Measurements from ENCODE around the gene HCFC1R1.

Gene HCFC1R1

DNA sequence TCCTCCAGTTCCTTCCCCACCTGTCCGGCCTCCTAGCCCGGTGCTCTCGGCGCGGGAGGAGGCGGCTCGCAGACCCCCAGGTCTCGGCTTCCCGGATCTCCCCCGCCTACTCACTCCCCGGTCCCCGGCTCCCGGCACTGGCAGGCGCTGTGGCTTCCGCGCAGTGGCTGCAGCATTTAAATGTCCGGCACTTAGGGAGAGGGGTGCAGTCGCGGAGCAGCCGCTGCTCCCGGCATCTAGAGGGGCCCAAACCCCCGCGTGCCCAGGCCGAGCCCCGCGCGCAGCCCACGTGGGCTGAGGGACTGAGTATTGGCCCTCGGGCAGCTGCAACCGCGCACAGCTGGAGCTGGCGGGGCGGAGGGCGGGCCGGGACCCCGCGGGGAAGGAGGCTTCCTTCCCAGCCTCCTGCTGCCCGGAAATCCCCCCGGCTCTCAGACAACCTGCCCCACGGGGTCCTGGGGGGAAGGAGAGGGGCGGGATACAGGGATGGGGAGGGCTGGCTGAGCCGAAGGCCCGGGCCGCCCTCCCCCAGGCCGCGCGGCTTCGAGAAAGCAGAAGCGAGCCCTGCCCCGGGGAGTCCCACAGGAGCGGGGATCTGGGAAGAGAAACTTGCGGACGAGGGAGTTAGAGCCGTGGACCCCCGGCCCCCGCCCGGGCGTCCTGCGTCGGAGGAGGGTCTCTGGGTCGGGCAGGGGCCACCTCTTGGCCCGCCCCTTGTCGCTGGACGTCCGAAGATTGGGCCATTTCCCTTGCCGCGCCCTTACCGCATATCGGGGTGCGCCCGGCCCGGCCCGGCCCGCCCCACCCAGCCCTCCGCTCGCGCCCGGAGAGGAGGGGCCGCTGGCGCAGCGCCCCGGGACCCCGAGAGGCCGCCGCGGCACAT lies 22.3 kb upstream of the HCFC1R1 start, which contains the start of gene MMP25:
Gene MMP25, plus strand, starts transcription at position 804 of the 883 bp plus-strand sequence. CDS start 357 bp downstream, outside the sequence.
- DNase-seq = peak in 1 of 3 donors; percentile 48
- Histone ChIP-seq H3K36me3 (ENCODE audit: control insufficient read depth in 4 of 4, insufficient read depth in 4 of 4, low read length in 3 of 4) (no peaks in the 10 kb centered on the region), H3K27ac (ENCODE audit: insufficient read depth in 1 of 2, low read depth in 1 of 2, low read length in 2 of 2, poor library complexity in 1 of 2, severe bottlenecking in 2 of 2) (no peak within 1 kb of the TSS), H3K27me3 (replicated peaks in 2 of 5; ENCODE audit: control insufficient read depth in 4 of 5, insufficient read depth in 5 of 5, low read length in 4 of 5) (peaks cover 7 to 96% (median 32%) of the 10 kb centered on the region in 5 experiments), H3K9me3 (ENCODE audit: control extremely low read depth in 1 of 5, control insufficient read depth in 4 of 5, insufficient read depth in 2 of 5, low read depth in 1 of 5, low read length in 4 of 5) (no peaks in the 10 kb centered on the region), H3K4me3 (ENCODE audit: control insufficient read depth in 1 of 7, extremely low read depth in 1 of 7, insufficient read depth in 4 of 7, low read depth in 2 of 7, low read length in 6 of 7) (peak within 1 kb of the TSS in 6 of 7 experiments; percentile 17 to 63 (median 56)), H3K4me1 (ENCODE audit: control extremely low read depth in 1 of 4, control insufficient read depth in 4 of 4, insufficient read depth in 4 of 4, low read length in 3 of 4) (peaks cover 0 to 34% (median 23%) of the 10 kb centered on the region in 4 experiments)
- CTCF ChIA-PET = interaction anchor here (10.0 kb wide), 1 partner anchor 16 kb away, joined by 141 read pairs; no protein-coding TSS in a partner anchor
- WGBS (ENCODE audit: insufficient coverage) = under 1% methylated on average over 66 of the region's 86 CpGs
- POLR2A ChIA-PET = no interaction called here

DNA sequence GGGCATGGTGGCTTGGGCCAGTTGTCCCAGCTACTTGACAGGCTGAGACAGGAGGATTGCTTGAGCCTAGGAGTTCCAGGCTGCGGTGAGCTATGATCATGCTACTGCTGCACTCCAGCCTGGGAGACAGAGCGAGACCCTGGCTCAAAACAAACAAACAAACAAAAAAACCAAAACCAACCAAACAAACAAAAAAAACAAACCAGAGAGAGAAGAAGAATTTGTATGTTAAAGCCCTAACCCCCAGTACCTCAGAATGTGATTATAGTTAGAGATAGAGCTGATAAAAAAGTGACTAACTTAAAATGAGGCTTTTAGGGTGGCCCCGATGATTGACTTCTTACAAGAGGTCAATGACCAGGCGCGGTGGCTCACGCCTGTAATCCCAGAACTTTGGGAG lies 21.0 kb upstream of the HCFC1R1 start:
- CTCF ChIA-PET = interaction anchor here (10.0 kb wide), 1 partner anchor 14 kb away, joined by 141 read pairs; no protein-coding TSS in a partner anchor
- 96% methylated on average over 5 of the region's 6 CpGs for WGBS (ENCODE audit: insufficient coverage)
- H3K27me3 ChIP-seq (replicated peaks in 2 of 5; ENCODE audit: control insufficient read depth in 4 of 5, insufficient read depth in 5 of 5, low read length in 4 of 5) = peaks cover 8 to 95% (median 32%) of the 10 kb centered on the region in 5 experiments
- H3K9me3 ChIP-seq (ENCODE audit: control extremely low read depth in 1 of 5, control insufficient read depth in 4 of 5, insufficient read depth in 2 of 5, low read depth in 1 of 5, low read length in 4 of 5) = no peaks in the 10 kb centered on the region
- DNase-seq = no peak
- no peaks in the 10 kb centered on the region for H3K36me3 ChIP-seq (ENCODE audit: control insufficient read depth in 4 of 4, insufficient read depth in 4 of 4, low read length in 3 of 4)
- no peak overlapping the region for H3K4me3 ChIP-seq (ENCODE audit: control insufficient read depth in 1 of 7, extremely low read depth in 1 of 7, insufficient read depth in 4 of 7, low read depth in 2 of 7, low read length in 6 of 7)
- H3K27ac ChIP-seq (ENCODE audit: insufficient read depth in 1 of 2, low read depth in 1 of 2, low read length in 2 of 2, poor library complexity in 1 of 2, severe bottlenecking in 2 of 2) = no peak overlapping the region
- peaks cover 0 to 29% (median 21%) of the 10 kb centered on the region in 4 experiments for H3K4me1 ChIP-seq (ENCODE audit: control extremely low read depth in 1 of 4, control insufficient read depth in 4 of 4, insufficient read depth in 4 of 4, low read length in 3 of 4)
- POLR2A ChIA-PET = no interaction called here

DNA sequence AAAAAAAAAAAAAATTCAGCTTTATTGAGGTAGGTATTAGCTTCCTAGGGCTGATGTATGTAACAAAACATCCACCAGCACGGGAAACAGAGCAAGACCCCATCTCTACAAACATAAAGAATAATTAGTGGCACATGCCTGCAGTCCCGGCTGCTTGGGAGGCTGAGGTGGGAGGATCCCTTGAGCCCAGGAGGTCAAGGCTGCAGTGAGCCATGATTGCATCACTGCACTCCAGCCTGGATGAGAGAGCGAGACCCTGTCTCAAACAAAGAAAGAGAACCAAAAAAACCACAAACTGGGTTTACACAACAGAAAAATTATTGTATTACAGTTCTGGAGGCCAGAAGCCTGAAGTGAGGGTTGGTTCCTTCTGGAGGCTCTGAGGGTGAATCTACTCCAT lies 18.6 kb upstream of the HCFC1R1 start:
- H3K9me3 ChIP-seq (ENCODE audit: control extremely low read depth in 1 of 5, control insufficient read depth in 4 of 5, insufficient read depth in 2 of 5, low read depth in 1 of 5, low read length in 4 of 5) = no peaks in the 10 kb centered on the region
- 83% methylated on average over 1 of the region's 3 CpGs for WGBS (ENCODE audit: insufficient coverage)
- ChIA-PET POLR2A (no interaction called here), CTCF (interaction anchor here (0.8 to 10.0 kb wide), 3 partner anchors 9 to 39 kb away, joined by 3 to 141 read pairs (median 4); no protein-coding TSS in a partner anchor)
- no peak for DNase-seq
- H3K27me3 ChIP-seq (replicated peaks in 2 of 5; ENCODE audit: control insufficient read depth in 4 of 5, insufficient read depth in 5 of 5, low read length in 4 of 5) = peaks cover 11 to 95% (median 39%) of the 10 kb centered on the region in 5 experiments
- no peak overlapping the region for H3K27ac ChIP-seq (ENCODE audit: insufficient read depth in 1 of 2, low read depth in 1 of 2, low read length in 2 of 2, poor library complexity in 1 of 2, severe bottlenecking in 2 of 2)
- H3K4me1 ChIP-seq (ENCODE audit: control extremely low read depth in 1 of 4, control insufficient read depth in 4 of 4, insufficient read depth in 4 of 4, low read length in 3 of 4) = peaks cover 0 to 19% (median 18%) of the 10 kb centered on the region in 4 experiments
- H3K4me3 ChIP-seq (ENCODE audit: control insufficient read depth in 1 of 7, extremely low read depth in 1 of 7, insufficient read depth in 4 of 7, low read depth in 2 of 7, low read length in 6 of 7) = no peak overlapping the region
- no peaks in the 10 kb centered on the region for H3K36me3 ChIP-seq (ENCODE audit: control insufficient read depth in 4 of 4, insufficient read depth in 4 of 4, low read length in 3 of 4)

GRCh38 chr16:3038896-3039295 lies 15.2 kb upstream of the HCFC1R1 start:
- Histone ChIP-seq H3K36me3 (ENCODE audit: control insufficient read depth in 4 of 4, insufficient read depth in 4 of 4, low read length in 3 of 4) (no peaks in the 10 kb centered on the region), H3K27me3 (replicated peaks in 2 of 5; ENCODE audit: control insufficient read depth in 4 of 5, insufficient read depth in 5 of 5, low read length in 4 of 5) (peaks cover 7 to 96% (median 38%) of the 10 kb centered on the region in 5 experiments), H3K4me3 (ENCODE audit: control insufficient read depth in 1 of 7, extremely low read depth in 1 of 7, insufficient read depth in 4 of 7, low read depth in 2 of 7, low read length in 6 of 7) (no peak overlapping the region), H3K27ac (ENCODE audit: insufficient read depth in 1 of 2, low read depth in 1 of 2, low read length in 2 of 2, poor library complexity in 1 of 2, severe bottlenecking in 2 of 2) (no peak overlapping the region), H3K9me3 (ENCODE audit: control extremely low read depth in 1 of 5, control insufficient read depth in 4 of 5, insufficient read depth in 2 of 5, low read depth in 1 of 5, low read length in 4 of 5) (no peaks in the 10 kb centered on the region), H3K4me1 (ENCODE audit: control extremely low read depth in 1 of 4, control insufficient read depth in 4 of 4, insufficient read depth in 4 of 4, low read length in 3 of 4) (peaks cover 0 to 13% (median 3%) of the 10 kb centered on the region in 4 experiments)
- POLR2A ChIA-PET = interaction anchor here (0.5 kb wide), 1 partner anchor 25 kb away, joined by 3 read pairs; no protein-coding TSS in a partner anchor
- DNase-seq = no peak
- WGBS (ENCODE audit: insufficient coverage) = 69% methylated on average over 3 of the region's 5 CpGs
- CTCF ChIA-PET = interaction anchor here (0.6 to 10.0 kb wide), 8 partner anchors 8 to 86 kb away, joined by 3 to 141 read pairs (median 4); no protein-coding TSS in a partner anchor

GRCh38 chr16:3038256-3038655 lies 14.5 kb upstream of the HCFC1R1 start:
- WGBS (ENCODE audit: insufficient coverage) = 55% methylated on average over 7 of the region's 11 CpGs
- CTCF ChIA-PET = interaction anchor here (1.3 to 10.0 kb wide), 6 partner anchors 8 to 91 kb away, joined by 3 to 141 read pairs (median 5); no protein-coding TSS in a partner anchor
- Histone ChIP-seq H3K4me3 (ENCODE audit: control insufficient read depth in 1 of 7, extremely low read depth in 1 of 7, insufficient read depth in 4 of 7, low read depth in 2 of 7, low read length in 6 of 7) (no peak overlapping the region), H3K4me1 (ENCODE audit: control extremely low read depth in 1 of 4, control insufficient read depth in 4 of 4, insufficient read depth in 4 of 4, low read length in 3 of 4) (peaks cover 0 to 13% (median 3%) of the 10 kb centered on the region in 4 experiments), H3K27ac (ENCODE audit: insufficient read depth in 1 of 2, low read depth in 1 of 2, low read length in 2 of 2, poor library complexity in 1 of 2, severe bottlenecking in 2 of 2) (no peak overlapping the region), H3K9me3 (ENCODE audit: control extremely low read depth in 1 of 5, control insufficient read depth in 4 of 5, insufficient read depth in 2 of 5, low read depth in 1 of 5, low read length in 4 of 5) (no peaks in the 10 kb centered on the region), H3K27me3 (replicated peaks in 2 of 5; ENCODE audit: control insufficient read depth in 4 of 5, insufficient read depth in 5 of 5, low read length in 4 of 5) (peaks cover 7 to 96% (median 39%) of the 10 kb centered on the region in 5 experiments), H3K36me3 (ENCODE audit: control insufficient read depth in 4 of 4, insufficient read depth in 4 of 4, low read length in 3 of 4) (no peaks in the 10 kb centered on the region)
- no peak for DNase-seq
- POLR2A ChIA-PET = interaction anchor here (0.5 kb wide), 1 partner anchor 25 kb away, joined by 3 read pairs; no protein-coding TSS in a partner anchor

DNA sequence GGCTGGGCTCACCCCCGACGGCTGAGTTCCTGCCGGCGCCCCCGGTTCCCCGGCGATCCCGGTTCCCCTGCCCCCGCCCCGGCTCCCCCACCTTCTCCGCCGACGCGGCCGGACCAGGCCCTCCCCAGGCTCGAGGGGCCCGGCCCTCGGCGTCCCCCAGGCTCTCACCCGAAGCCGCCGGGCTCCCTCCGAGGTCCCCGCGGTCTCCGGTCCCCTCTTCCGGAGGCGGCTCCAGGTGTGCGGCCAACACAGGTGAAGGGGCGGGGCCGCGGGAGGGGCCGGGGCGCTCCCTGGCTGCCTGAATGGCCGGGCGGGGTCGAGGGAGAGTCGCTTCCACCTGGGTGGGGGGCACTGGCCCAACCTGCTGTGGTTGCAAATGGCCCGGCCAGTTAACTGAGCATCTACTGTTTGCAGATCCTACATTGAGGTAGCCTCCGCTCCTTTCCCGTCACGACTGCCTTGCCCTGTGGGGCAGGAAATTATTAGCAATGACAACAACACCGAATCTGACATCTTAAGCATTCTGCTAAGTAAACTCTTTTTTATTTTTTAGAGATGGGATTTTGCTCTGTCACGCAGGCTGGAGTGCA lies 13.1 kb upstream of the HCFC1R1 start, which contains the start of gene BICDL2:
Gene BICDL2, minus strand, starts transcription at position 219 of the 590 bp plus-strand sequence. CDS start 1,448 bp downstream, outside the sequence.
- Histone ChIP-seq H3K4me1 (ENCODE audit: control extremely low read depth in 1 of 4, control insufficient read depth in 4 of 4, insufficient read depth in 4 of 4, low read length in 3 of 4) (peaks cover 0 to 13% (median 3%) of the 10 kb centered on the region in 4 experiments), H3K4me3 (ENCODE audit: control insufficient read depth in 1 of 7, extremely low read depth in 1 of 7, insufficient read depth in 4 of 7, low read depth in 2 of 7, low read length in 6 of 7) (peak within 1 kb of the TSS in 3 of 7 experiments; percentile 11 to 28 (median 19)), H3K36me3 (ENCODE audit: control insufficient read depth in 4 of 4, insufficient read depth in 4 of 4, low read length in 3 of 4) (no peaks in the 10 kb centered on the region), H3K9me3 (ENCODE audit: control extremely low read depth in 1 of 5, control insufficient read depth in 4 of 5, insufficient read depth in 2 of 5, low read depth in 1 of 5, low read length in 4 of 5) (no peaks in the 10 kb centered on the region), H3K27ac (ENCODE audit: insufficient read depth in 1 of 2, low read depth in 1 of 2, low read length in 2 of 2, poor library complexity in 1 of 2, severe bottlenecking in 2 of 2) (no peak within 1 kb of the TSS), H3K27me3 (replicated peaks in 2 of 5; ENCODE audit: control insufficient read depth in 4 of 5, insufficient read depth in 5 of 5, low read length in 4 of 5) (peaks cover 7 to 96% (median 46%) of the 10 kb centered on the region in 5 experiments)
- POLR2A ChIA-PET = no interaction called here
- WGBS (ENCODE audit: insufficient coverage) = 6% methylated on average over 38 of the region's 44 CpGs
- CTCF ChIA-PET = interaction anchor here (1.5 to 12.5 kb wide), 3 partner anchors 6 to 92 kb away, joined by 3 to 197 read pairs (median 141); no protein-coding TSS in a partner anchor
- DNase-seq = no peak
